Measurements from ENCODE around the gene ACTR6. TPM values are rescaled to one million over a fixed set of nuclear protein-coding genes. Genes with fewer than 3 reads are reported as not detected.

Gene ACTR6
- total and polyA plus RNA-seq, 9 of the 15 experiments (the other 6 are each of a cell fraction or from before 2014, with no cell fraction given), result 26.1 to 109 (median 70.9) TPM

DNA sequence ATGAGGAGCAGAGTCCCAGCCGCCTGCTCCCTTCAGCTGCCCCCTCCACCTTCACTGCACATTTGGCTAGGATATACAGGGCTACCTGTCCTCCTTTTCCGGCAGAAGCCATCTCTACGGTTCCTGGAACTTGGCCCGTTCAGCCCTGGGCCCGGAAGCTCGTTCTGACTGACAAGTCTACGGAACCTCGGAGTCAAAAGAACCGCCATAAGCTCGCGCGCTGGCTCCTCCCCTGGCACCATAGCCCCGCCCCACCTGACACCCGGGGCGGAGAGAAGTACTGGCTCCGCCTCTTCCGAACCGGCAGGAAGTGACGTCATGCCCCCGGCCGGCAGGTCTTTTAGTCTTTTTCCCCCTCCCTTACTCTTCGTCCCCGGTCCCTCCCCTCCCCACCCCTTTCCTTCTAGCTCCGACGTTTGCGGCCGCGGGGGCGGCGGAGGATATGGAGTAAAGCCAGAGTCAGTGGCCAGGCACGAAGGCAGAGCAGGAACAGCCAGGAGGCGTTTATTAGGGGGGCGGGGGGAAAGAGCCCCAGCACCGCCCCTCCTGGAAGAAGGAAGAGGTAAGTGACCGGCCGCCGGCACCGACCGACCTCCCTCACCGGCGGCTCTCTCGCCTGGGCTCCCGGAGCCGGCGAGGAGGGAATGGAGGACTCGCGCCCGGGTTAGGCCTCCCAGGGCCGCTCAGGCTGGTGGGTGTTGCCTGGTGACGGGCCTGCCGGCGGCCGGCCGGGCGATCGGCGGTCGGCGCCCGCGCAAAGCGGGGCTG, 66.4 kb downstream of the ACTR6 start, which contains the start of the genes DEPDC4 and SCYL2 (continued):
- TF ChIP-seq HNRNPUL1 (IDR thresholded peaks at IDR 0.05; ENCODE audit: low read length) (no peak), CSDE1 (IDR thresholded peaks at IDR 0.05) (no peak; a peak in 1 of 4 replicates), STAG1 (CRISPR knock-in tag; IDR thresholded peaks at IDR 0.05; ENCODE audit: borderline replicate concordance) (no peak), BMI1 (IDR thresholded peaks at IDR 0.05; ENCODE audit: low read length) (no peak), YBX1 (IDR thresholded peaks at IDR 0.05) (no peak), RNF219 (CRISPR knock-in tag; IDR thresholded peaks at IDR 0.05) (no peak), RBM15 (IDR thresholded peaks at IDR 0.05; ENCODE audit: insufficient read depth, low read length) (no peak), ZBTB17 (CRISPR knock-in tag; IDR thresholded peaks at IDR 0.05) (peak; percentile 60; the same call in 1 of the 2 replicates), UBTF (IDR thresholded peaks at IDR 0.05; ENCODE audit: borderline replicate concordance in 1 of 2, low read depth in 2 of 2, low read length in 2 of 2) (peak in 1 of 2 experiments; percentile 92; a peak in 1 of 4 replicates), HCFC1 (IDR thresholded peaks at IDR 0.05; ENCODE audit: low read depth, low read length) (0 out of 2 replicates have a peak, but pooled peaks have one; percentile 24), SMARCA5 (IDR thresholded peaks at IDR 0.05) (no peak), PURB (CRISPR knock-in tag; IDR thresholded peaks at IDR 0.05; ENCODE audit: low read depth) (no peak), GATAD2A (IDR thresholded peaks at IDR 0.05) (no peak), CEBPG (CRISPR knock-in tag; IDR thresholded peaks at IDR 0.05) (no peak), CEBPG (tag; conservative IDR thresholded peaks at IDR 0.05 in 1 of 2, IDR thresholded peaks at IDR 0.05 in 1 of 2) (no peak), SREBF1 (IDR thresholded peaks at IDR 0.05; ENCODE audit: borderline replicate concordance, low read depth, low read length) (no peak), SREBF2 (CRISPR knock-in tag; IDR thresholded peaks at IDR 0.05) (no peak), ZNF639 (CRISPR knock-in tag; conservative IDR thresholded peaks at IDR 0.05 in 1 of 2, IDR thresholded peaks at IDR 0.05 in 1 of 2) (peak in 1 of 2 experiments; percentile 93; a peak in 2 of 4 replicates), E2F3 (CRISPR knock-in tag; IDR thresholded peaks at IDR 0.05) (no peak)
- TF ChIP-seq, protein P1, sequence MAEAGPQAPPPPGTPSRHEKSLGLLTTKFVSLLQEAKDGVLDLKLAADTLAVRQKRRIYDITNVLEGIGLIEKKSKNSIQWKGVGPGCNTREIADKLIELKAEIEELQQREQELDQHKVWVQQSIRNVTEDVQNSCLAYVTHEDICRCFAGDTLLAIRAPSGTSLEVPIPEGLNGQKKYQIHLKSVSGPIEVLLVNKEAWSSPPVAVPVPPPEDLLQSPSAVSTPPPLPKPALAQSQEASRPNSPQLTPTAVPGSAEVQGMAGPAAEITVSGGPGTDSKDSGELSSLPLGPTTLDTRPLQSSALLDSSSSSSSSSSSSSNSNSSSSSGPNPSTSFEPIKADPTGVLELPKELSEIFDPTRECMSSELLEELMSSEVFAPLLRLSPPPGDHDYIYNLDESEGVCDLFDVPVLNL (CRISPR knock-in tag; IDR thresholded peaks at IDR 0.05; ENCODE audit: low read depth), result peak; percentile 52; the same call in 1 of the 2 replicates
- TF ChIP-seq, protein P2, sequence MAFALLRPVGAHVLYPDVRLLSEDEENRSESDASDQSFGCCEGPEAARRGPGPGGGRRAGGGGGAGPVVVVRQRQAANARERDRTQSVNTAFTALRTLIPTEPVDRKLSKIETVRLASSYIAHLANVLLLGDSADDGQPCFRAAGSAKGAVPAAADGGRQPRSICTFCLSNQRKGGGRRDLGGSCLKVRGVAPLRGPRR (CRISPR knock-in tag; IDR thresholded peaks at IDR 0.05), result no peak

Measured in K562 (cell line).